Prostate gland (tissue), 2 donors: ENCODE data around the gene TMEM186.

Source experiments
- CTCF ChIP-seq, 4 experiments: fragments of 200-600 bp in 2 of 4; fragments of 450-650 bp in 2 of 4; sonication (generic) in 2 of 4; IDR thresholded peaks; 1 replicate in 3 of 4; 2 replicates in 1 of 4; pipeline ENCODE4 v1.5.1; 2016 to 2019; ENCODE audit warnings: antibody characterized with exemption in 4 of 4, mild to moderate bottlenecking in 2 of 4, moderate library complexity in 2 of 4
- POLR2A ChIP-seq: fragments of 450-650 bp; IDR thresholded peaks from one replicate; pipeline ENCODE4 v1.6.1; 2016; ENCODE audit warnings: antibody characterized with exemption, mild to moderate bottlenecking
- POLR2AphosphoS5 ChIP-seq: sonication (generic); formaldehyde crosslinking; IDR thresholded peaks from one replicate; pipeline ENCODE4 v1.6.1; 2017; ENCODE audit warnings: antibody characterized with exemption

GRCh38 chr16:8767176-8767575 lies 30.3 kb downstream of the TMEM186 start:
- TF ChIP-seq POLR2A (no peak), CTCF (IDR thresholded peaks at IDR 0.05) (no peak), POLR2AphosphoS5 (no peak)
